Stimulated activated CD4-positive, alpha-beta T cell treated with anti-CD3 and anti-CD28 coated beads, Interleukin-1b, Interleukin-23, amount 100 ng/mL, for 4 hours (primary cell): ENCODE measurements around the gene DMP1.
"Not testable (repeated sequence)": the region's sequence is repeated elsewhere in the genome, so short reads cannot be mapped to it uniquely, and the experiment has no call there.

ENCODE experiments used
- DNase-seq, 2 donors: peaks; one replicate each; pipeline ENCODE4 v3.0.0-alpha.2; 2020; ENCODE audit warnings: low read depth in 2 of 2

DMP1 gene

DNA sequence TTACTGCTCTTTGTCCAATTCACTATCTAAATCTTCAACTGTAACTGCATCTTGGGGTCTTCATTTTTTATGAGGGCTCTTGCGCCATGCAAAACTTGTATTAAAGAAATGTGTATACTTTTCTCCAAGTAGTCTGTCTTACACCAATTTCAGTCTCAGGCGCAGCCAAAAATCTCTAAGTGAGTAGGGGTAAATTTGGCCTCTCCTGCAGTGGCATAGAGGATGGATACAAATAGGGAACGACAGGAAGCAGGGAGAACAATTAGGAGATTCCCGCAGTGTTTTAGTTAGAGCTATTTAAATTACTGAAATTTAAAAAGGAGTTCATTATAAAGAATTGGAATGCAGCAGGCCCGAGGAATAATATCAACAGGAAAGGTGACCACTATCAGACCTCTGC lies 30.2 kb downstream of the DMP1 start:
- DNase-seq, result no peak

DNA sequence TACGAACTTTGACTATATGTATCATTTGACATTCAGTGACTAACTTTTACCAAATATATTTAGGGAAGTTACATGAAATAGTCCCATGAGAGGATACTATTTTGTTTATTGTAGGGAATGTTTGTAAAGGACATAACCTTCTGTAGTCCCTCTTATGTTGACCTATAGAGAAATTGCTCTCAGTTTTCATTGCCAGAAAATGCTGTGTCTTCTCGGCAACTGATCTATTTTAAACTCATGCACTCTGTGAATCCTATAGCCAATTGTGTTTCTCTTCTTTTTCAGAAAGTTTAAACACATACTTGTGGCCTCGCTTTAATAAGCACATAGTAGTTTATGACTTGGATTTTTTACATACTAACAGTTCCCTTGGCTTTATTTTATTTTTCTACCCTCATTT lies 38.2 kb downstream of the DMP1 start:
- no peak for DNase-seq

GRCh38 chr4:87690947-87691346 lies 40.9 kb downstream of the DMP1 start:
- not testable (repeated sequence) for DNase-seq

DNA sequence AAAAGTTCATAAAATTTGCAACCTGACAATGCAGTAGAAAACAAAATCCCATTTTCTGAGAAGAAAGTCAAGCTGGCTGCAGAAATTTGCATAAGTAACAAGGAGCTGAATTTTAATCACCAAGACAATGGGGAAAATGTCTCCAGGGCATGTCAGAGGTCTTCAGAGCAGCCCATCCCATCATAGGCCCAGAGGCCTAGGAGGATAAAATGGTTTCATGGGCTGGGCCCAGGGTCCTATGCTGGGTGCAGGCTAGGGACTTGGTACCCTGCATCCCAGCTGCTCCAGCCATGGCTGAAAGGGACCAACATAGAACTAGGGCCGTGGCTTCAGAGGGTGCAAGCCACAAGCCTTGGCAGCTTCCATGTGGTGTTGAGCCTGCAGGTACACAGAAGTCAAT lies 42.0 kb downstream of the DMP1 start:
- not testable (repeated sequence) for DNase-seq

GRCh38 chr4:87697272-87697671 lies 47.2 kb downstream of the DMP1 start:
- no peak for DNase-seq

GRCh38 chr4:87697945-87698344 lies 47.9 kb downstream of the DMP1 start:
- DNase-seq, result no peak

DNA sequence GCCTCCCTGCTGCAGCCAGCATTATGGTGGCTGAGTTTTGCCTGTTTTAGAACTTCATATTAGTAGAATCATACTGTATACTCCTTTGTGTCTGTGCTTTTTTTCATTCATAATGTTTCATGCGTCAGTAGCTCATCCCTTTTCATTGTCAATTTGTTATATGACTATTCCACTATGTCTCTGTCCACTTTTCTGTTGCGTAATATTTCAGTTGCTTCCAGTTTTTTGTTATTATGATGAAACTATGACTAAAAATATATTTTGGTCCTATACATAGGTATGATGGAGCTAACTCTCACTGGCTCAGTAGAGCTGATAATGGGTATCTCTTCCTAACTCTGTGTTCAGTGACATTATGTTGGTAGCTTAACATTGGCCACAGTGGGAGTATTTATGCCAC lies 48.3 kb downstream of the DMP1 start:
- DNase-seq, result no peak

- no peak for DNase-seq
These were observed 53.9 kb downstream of the DMP1 start for GRCh38 chr4:87704001-87704400.

GRCh38 chr4:87707279-87707918 lies 57.3 kb downstream of the DMP1 start:
- DNase-seq, result no peak
